ENCODE results near the gene FERMT2.

The FERMT2 gene

GRCh38 chr14:52891800-52892199 lies 59.0 kb downstream of the FERMT2 start:
- Mint-ChIP-seq H3K9me3 (no peaks in the 10 kb centered on the region), H3K4me1 (peaks cover 8% of the 10 kb centered on the region), H3K27ac (no peak overlapping the region), H3K36me3 (peaks cover 5% of the 10 kb centered on the region), H3K4me3 (no peak overlapping the region)
- no peak for DNase-seq (ENCODE audit: low spot score in 2 of 2)
- no peak for ATAC-seq

GRCh38 chr14:52888839-52889838 lies 61.7 kb downstream of the FERMT2 start:
- ATAC-seq, result no peak

DNA sequence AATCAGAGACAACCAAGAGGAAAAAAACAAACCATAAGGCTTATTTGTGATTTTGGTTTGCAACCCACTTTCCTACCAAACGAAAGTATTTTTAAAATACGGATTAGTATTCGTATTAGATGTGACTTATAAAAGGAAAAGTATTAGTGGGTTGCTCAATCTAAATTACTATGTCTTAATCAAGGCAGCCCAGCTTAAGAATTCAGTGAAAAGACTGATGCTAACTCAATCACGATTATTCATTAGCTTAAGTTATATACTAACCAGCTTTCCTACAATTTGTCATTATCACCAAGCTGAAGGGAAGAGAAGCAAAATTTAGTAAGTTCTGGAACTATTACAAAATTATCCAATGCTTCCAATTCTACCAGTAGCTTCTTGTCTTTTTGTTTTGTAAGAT lies 62.7 kb downstream of the FERMT2 start:
- DNase-seq (ENCODE audit: low spot score in 2 of 2), result no peak
- H3K4me1 Mint-ChIP-seq, result no peaks in the 10 kb centered on the region

More at GRCh38 chr14:52888839-52889838, 61.7 kb downstream of the FERMT2 start:
- Mint-ChIP-seq H3K4me3 (no peak overlapping the region), H3K9me3 (no peaks in the 10 kb centered on the region), H3K4me1 (no peaks in the 10 kb centered on the region), H3K27ac (no peak overlapping the region), H3K36me3 (peaks cover 5% of the 10 kb centered on the region)
- no peak for DNase-seq (ENCODE audit: low spot score in 2 of 2)

GRCh38 chr14:52885230-52885629 lies 65.6 kb downstream of the FERMT2 start:
- Mint-ChIP-seq H3K4me1 (no peaks in the 10 kb centered on the region), H3K36me3 (peaks cover 9% of the 10 kb centered on the region), H3K9me3 (no peaks in the 10 kb centered on the region), H3K27ac (no peak overlapping the region), H3K4me3 (no peak overlapping the region)
- DNase-seq (ENCODE audit: low spot score in 2 of 2), result no peak
- ATAC-seq, result no peak

More for the DNA sequence above, 62.7 kb downstream of the FERMT2 start:
- H3K9me3 Mint-ChIP-seq, result no peaks in the 10 kb centered on the region
- H3K27ac Mint-ChIP-seq, result no peak overlapping the region
- no peak overlapping the region for H3K4me3 Mint-ChIP-seq
- ATAC-seq, result no peak
- H3K36me3 Mint-ChIP-seq, result peaks cover 5% of the 10 kb centered on the region

DNA sequence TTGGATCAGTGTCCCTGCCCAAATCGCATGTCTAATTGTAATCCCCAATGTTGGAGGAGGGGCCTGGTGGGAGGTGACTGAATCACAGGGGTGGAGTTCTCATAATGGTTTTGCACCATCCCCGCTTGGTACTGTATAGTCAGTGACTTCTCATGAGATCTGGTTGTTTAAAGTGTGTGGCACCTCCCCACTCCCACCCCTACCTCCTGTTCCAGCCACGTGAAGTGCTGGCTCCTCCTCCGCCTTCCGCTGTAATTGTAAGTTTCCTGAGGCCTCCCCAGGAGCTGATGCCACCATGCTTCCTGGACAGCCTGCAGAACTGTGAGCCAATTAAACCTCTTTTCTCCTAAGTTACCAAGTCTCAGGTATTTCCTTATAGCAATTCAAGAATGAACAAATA lies 67.2 kb downstream of the FERMT2 start:
- H3K36me3 Mint-ChIP-seq, result peaks cover 14% of the 10 kb centered on the region
- H3K4me3 Mint-ChIP-seq, result no peak overlapping the region
- H3K9me3 Mint-ChIP-seq, result no peaks in the 10 kb centered on the region
- ATAC-seq, result no peak
- DNase-seq (ENCODE audit: low spot score in 2 of 2), result no peak
- H3K4me1 Mint-ChIP-seq, result no peaks in the 10 kb centered on the region
- H3K27ac Mint-ChIP-seq, result no peak overlapping the region

DNA sequence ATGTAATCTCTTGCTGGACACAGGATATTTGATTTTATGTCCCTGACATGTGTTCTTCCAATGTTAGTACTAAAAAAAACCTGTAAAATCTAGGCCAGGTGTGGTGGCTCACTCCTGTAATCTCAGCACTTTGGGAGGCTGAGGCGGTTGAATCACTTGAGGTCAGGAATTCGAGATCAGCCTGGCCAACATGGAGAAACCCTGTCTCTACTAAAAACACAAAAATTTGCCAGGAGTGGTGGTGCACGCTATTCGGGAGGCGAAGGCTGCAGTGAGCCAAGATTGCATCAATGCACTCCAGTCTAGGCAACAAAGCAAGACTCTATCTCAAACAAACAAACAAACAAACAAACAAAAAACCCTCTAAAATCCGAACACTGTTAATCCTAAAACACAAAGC lies 68.0 kb downstream of the FERMT2 start:
- Mint-ChIP-seq H3K9me3 (no peaks in the 10 kb centered on the region), H3K36me3 (peaks cover 14% of the 10 kb centered on the region), H3K4me3 (no peak overlapping the region), H3K4me1 (no peaks in the 10 kb centered on the region), H3K27ac (no peak overlapping the region)
- no peak for ATAC-seq
- DNase-seq (ENCODE audit: low spot score in 2 of 2), result no peak

DNA sequence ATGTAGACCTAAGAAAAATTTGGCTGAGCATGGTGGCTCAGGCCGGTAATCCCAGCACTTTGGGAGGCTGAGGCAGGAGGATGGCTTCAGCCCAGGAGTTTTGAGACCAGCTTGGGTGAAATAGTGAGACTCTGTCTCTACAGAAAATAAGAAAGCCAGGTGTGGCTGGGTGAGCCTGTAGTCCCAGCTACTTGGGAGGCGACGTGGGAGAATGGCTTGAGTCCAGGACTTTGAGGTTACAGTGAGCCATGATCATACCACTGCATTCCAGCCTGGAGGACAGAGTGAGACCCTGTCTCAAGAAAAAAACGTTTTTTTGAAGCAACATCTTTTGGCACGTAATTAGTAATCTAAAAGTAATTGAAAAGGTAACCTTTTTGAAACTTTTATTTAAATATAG lies 70.9 kb downstream of the FERMT2 start:
- ATAC-seq (no peak), DNase-seq (ENCODE audit: low spot score in 2 of 2) (no peak)
- no peak overlapping the region for H3K4me3 Mint-ChIP-seq
- H3K9me3 Mint-ChIP-seq, result no peaks in the 10 kb centered on the region
- H3K4me1 Mint-ChIP-seq, result no peaks in the 10 kb centered on the region
- H3K27ac Mint-ChIP-seq, result no peak overlapping the region
- peaks cover 14% of the 10 kb centered on the region for H3K36me3 Mint-ChIP-seq

- DNase-seq (ENCODE audit: low spot score in 2 of 2), result no peak
- peaks cover 14% of the 10 kb centered on the region for H3K36me3 Mint-ChIP-seq
- no peaks in the 10 kb centered on the region for H3K9me3 Mint-ChIP-seq
- no peak overlapping the region for H3K4me3 Mint-ChIP-seq
- ATAC-seq, result no peak
- no peak overlapping the region for H3K27ac Mint-ChIP-seq
- H3K4me1 Mint-ChIP-seq, result no peaks in the 10 kb centered on the region
Observed at GRCh38 chr14:52878946-52879345, 71.9 kb downstream of the FERMT2 start.

DNA sequence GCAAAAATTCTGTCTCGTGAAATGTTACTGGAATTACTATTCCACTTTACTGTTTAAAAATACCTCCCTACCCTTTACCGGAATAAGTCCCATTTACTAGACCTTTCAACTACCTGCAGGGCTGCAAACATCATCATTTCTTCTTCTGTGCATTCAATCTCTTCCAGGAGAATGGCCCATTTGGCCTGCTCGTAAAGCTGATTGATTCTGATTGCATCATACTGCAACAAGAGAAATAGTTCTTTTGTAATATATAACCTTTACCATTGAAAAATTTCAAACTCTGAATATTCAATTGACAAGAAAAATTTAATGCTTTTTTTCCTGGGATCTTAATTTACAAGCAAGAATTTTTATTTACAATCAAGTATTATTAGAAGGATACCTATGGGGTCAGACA lies 72.4 kb downstream of the FERMT2 start:
- no peaks in the 10 kb centered on the region for H3K4me1 Mint-ChIP-seq
- no peak for ATAC-seq
- no peaks in the 10 kb centered on the region for H3K9me3 Mint-ChIP-seq
- DNase-seq (ENCODE audit: low spot score in 2 of 2), result no peak
- H3K36me3 Mint-ChIP-seq, result peaks cover 14% of the 10 kb centered on the region
- no peak overlapping the region for H3K4me3 Mint-ChIP-seq
- no peak overlapping the region for H3K27ac Mint-ChIP-seq

GRCh38 chr14:52877628-52878027 lies 73.2 kb downstream of the FERMT2 start:
- Mint-ChIP-seq H3K36me3 (peaks cover 17% of the 10 kb centered on the region), H3K27ac (no peak overlapping the region), H3K4me3 (no peak overlapping the region), H3K9me3 (no peaks in the 10 kb centered on the region), H3K4me1 (no peaks in the 10 kb centered on the region)
- no peak for DNase-seq (ENCODE audit: low spot score in 2 of 2)
- no peak for ATAC-seq

DNA sequence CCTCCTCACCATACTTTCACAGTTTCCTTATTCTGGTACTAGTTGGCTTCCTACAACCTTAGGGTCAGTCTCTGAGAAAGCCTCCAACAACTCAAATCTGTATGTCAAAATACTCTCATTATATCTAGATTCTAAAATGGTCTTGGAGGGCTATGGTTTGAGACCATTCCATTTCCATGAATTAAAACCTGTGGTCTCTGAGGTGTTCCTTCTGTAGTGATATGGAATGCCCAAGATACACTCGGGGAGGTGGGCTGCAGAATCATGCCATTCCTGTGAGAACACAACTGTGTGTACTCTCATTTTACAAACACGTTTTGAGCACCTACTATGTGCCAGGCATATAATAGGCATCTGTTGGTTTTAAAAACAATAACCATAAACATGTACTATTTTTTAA lies 74.0 kb downstream of the FERMT2 start:
- DNase-seq (ENCODE audit: low spot score in 2 of 2) (no peak), ATAC-seq (no peak)
- no peak overlapping the region for H3K27ac Mint-ChIP-seq
- peaks cover 20% of the 10 kb centered on the region for H3K36me3 Mint-ChIP-seq
- no peaks in the 10 kb centered on the region for H3K4me1 Mint-ChIP-seq
- no peaks in the 10 kb centered on the region for H3K9me3 Mint-ChIP-seq
- no peak overlapping the region for H3K4me3 Mint-ChIP-seq

- H3K4me1 Mint-ChIP-seq, result no peaks in the 10 kb centered on the region
- no peak overlapping the region for H3K4me3 Mint-ChIP-seq
- no peak for ATAC-seq
- H3K9me3 Mint-ChIP-seq, result no peaks in the 10 kb centered on the region
- no peak overlapping the region for H3K27ac Mint-ChIP-seq
- DNase-seq (ENCODE audit: low spot score in 2 of 2), result no peak
- H3K36me3 Mint-ChIP-seq, result peaks cover 24% of the 10 kb centered on the region
Observed at GRCh38 chr14:52876311-52876710, 74.5 kb downstream of the FERMT2 start.

GRCh38 chr14:52875707-52876106 lies 75.1 kb downstream of the FERMT2 start:
- H3K9me3 Mint-ChIP-seq, result no peaks in the 10 kb centered on the region
- no peak overlapping the region for H3K27ac Mint-ChIP-seq
- H3K36me3 Mint-ChIP-seq, result peaks cover 20% of the 10 kb centered on the region
- no peaks in the 10 kb centered on the region for H3K4me1 Mint-ChIP-seq
- DNase-seq (ENCODE audit: low spot score in 2 of 2), result no peak
- H3K4me3 Mint-ChIP-seq, result no peak overlapping the region
- no peak for ATAC-seq

- Mint-ChIP-seq H3K36me3 (peaks cover 10% of the 10 kb centered on the region), H3K4me3 (no peak overlapping the region), H3K9me3 (no peaks in the 10 kb centered on the region), H3K4me1 (no peaks in the 10 kb centered on the region), H3K27ac (no peak overlapping the region)
- DNase-seq (ENCODE audit: low spot score in 2 of 2) (no peak), ATAC-seq (no peak)
Observed at GRCh38 chr14:52874389-52874788, 76.5 kb downstream of the FERMT2 start.

GRCh38 chr14:52873694-52874093 lies 77.2 kb downstream of the FERMT2 start:
- no peaks in the 10 kb centered on the region for H3K4me1 Mint-ChIP-seq
- no peaks in the 10 kb centered on the region for H3K9me3 Mint-ChIP-seq
- ATAC-seq (no peak), DNase-seq (ENCODE audit: low spot score in 2 of 2) (no peak)
- peaks cover 10% of the 10 kb centered on the region for H3K36me3 Mint-ChIP-seq
- H3K27ac Mint-ChIP-seq, result no peak overlapping the region
- H3K4me3 Mint-ChIP-seq, result no peak overlapping the region

- no peak overlapping the region for H3K27ac Mint-ChIP-seq
- H3K36me3 Mint-ChIP-seq, result peaks cover 10% of the 10 kb centered on the region
- H3K4me3 Mint-ChIP-seq, result no peak overlapping the region
- ATAC-seq (no peak), DNase-seq (ENCODE audit: low spot score in 2 of 2) (no peak)
- H3K9me3 Mint-ChIP-seq, result no peaks in the 10 kb centered on the region
- no peaks in the 10 kb centered on the region for H3K4me1 Mint-ChIP-seq
Observed at GRCh38 chr14:52873065-52873464, 77.8 kb downstream of the FERMT2 start.

Data from stimulated activated effector memory CD8-positive, alpha-beta T cell treated with anti-CD3 and anti-CD28 coated beads, Interleukin-12 subunit alpha, Interleukin-12 subunit beta, amount 100 ng/mL, for 72 hours (primary cell).